Stimulated activated CD4-positive, alpha-beta T cell treated with anti-CD3 and anti-CD28 coated beads, Interleukin-12 subunit alpha, Interleukin-12 subunit beta, amount 100 ng/mL, for 48 hours (primary cell): ENCODE results near the gene CDK19.

Experiments
- DNase-seq, 3 donors: peaks; one replicate each; pipeline ENCODE4 v3.0.0-alpha.2; 2020; ENCODE audit warnings: low read depth in 2 of 3, low spot score in 1 of 3

CDK19 gene

GRCh38 chr6:110662490-110663211, 152.6 kb downstream of the CDK19 start:
- no peak for DNase-seq

DNA sequence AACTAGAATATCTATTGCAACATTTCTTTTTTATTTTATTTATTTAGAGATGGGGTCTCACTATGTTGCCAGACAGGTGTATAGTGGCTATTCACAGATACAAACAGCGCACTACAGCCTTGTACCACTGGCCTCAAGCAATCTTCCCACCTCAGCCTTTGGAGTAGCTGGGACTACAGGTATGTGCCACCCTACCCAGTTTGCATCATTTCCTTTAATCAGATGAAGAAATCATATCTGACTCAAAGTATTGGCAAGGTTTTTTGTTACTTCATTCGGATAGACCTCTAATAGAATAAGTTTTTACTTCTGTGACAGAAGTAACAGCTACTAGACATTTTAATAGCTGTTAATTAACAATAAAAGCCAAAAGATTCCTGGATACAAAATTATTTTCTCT, 153.9 kb downstream of the CDK19 start:
- no peak for DNase-seq

GRCh38 chr6:110660066-110660655, 155.1 kb downstream of the CDK19 start:
- no peak for DNase-seq

DNA sequence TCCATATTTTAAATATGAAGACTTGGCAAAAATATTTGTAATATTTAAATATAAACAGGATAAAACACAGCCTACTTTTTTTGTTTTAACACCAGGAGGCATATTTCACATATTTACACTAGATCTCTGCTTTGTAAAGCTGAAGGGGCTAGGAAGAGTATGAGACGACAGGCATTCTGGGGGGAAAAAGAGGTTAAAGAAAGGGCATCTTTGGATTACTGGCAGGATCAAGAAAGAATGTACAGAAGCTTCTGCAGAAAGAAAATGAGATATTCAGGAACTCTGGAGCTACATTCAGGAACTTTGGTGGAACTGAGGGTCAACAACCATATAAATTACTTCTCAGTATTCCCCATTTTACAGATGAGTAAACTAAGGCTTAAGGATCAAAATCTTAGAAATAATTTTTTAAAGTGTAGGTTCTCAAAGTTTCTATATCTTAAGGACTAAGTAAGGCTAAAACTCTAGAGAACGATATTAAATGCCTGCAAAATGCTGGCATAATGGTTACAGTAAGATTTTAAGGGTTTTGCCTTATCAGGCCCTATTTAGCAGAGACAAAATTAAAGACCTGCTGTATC, 156.5 kb downstream of the CDK19 start:
- no peak for DNase-seq

DNA sequence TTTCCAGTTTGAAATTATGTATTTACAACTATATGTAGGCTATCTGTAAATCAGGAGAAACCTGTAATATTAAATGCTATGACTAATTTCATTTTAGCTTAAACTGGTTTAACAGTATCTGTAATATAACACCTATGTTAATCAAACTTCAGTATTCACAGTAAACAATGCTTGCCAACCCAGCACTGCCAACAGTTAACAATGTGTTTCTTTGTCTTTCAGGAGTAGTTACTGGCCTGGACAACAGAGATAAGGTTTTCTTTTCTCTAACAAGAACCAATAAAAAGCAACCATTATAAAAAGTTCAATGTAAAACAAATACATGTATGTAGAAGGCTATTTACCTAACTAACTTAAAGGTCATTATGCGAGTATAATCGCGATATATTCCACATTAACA, 158.8 kb downstream of the CDK19 start:
- no peak for DNase-seq

GRCh38 chr6:110655821-110656220, 159.4 kb downstream of the CDK19 start:
- DNase-seq = no peak

DNA sequence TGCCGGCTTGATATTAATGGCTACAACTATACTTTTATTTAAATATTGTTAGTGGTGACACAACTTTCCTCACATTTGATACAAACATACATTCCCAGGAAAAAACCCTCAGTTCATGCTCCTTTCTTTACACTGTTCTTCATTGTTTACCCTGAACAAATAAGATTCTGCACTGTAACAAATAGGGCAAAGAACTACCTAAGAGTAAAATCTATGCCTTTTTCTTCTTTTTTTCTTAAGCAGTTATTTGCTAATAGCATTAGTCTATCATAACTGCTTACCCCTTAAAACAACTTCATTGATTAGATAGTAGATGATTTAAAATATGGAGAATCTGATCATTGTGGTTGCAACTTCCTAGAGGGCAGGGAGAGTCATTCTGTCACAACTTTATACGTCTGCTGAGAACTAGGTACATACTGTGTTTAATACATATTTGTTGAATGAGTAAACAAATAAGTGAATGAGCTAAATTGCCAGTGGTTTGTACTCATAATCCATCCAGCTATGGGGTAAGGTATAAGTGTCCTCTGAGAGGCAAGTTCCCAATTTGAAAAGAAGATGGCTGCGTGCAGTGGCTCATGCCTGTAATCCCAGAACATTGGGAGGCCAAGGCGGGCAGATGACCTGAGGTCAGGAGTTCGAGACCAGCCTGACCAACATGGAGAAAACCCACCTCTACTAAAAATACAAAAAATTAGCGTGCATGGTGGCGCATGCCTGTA, 161.0 kb downstream of the CDK19 start:
- no peak for DNase-seq

DNA sequence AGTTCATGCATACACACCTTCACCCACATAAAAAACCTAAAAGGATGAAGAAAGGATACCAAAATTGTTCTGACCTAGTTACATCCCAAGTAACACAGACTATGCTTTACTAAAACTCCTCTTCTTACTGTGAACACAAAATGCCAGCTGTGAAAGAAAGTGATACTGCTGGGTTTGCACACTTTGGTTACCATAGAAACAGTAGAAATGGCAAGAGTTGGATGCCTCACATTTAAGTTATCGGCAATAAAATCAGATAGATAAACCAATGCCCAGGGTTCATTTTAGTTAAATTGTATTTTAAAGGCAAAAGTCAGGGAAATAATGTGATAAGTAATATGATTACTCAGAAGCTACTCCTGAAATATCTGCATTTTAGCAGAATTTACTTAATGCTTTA, 161.9 kb downstream of the CDK19 start:
- DNase-seq = no peak

- DNase-seq = no peak
These were observed 162.7 kb downstream of the CDK19 start for GRCh38 chr6:110652520-110652919.

DNA sequence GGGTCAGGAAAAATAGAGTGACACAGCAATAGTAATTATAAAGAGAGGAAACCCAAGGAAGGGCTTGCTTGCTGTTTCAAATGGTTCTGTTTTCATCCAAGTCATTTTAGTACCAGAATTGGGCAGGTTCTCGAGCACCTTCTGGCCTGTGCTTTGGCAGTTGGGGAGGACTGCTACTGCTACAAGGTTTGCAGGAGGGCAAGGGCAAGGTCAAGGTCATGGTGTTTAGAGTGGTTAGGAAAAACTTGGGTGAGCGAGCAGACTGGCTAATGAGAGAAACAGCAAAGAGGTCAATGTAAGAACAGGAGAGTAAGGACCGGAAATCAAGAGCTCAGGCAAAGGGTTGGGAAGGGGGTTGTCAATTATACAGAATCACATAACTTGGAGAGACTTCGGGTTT, 164.5 kb downstream of the CDK19 start:
- no peak for DNase-seq

- DNase-seq = no peak
These were observed 165.6 kb downstream of the CDK19 start for GRCh38 chr6:110649704-110650103.

DNA sequence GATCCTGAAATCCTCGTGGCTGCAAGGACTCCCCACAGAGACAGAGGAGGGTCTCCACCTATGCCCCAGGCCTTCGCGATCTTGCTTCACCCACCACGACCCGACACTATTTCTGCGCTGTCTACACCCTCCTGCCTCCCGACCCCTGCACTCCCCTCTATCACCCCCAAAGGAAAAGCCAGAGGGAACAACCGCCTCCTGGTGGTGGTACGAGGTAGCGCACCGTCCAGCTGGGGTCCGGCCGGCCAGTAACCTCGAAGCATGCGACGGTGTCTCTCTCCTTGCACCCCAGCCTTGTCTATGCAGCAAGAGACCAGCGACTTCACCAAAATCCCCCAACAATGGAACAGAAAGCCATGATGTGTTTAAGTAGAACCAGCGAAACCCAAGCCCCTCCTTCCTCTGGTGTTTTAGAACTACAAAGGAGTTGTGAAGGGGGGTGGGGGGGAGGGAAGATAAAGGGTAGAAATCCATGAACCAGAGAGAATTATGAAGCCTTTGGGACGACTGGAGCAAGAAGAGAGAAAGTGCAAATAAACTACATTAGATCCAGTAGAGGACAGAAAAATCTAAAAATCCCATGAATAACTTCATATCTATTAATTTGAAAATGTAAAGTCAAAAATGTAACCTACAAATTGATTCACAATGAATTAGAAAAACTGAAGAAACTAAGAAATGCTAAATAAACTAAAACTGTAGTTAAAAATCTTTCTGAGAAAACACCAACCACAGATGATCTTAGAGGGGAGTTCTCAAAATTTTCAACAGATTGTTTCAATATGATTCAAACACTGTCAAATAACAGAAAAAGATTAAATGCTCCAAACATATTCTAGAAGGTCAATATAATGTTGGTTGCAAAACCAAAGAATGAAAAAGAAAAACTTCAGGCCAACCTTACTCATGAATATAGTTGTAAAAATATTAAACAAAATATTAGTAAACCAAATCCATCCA, 168.0 kb downstream of the CDK19 start:
- DNase-seq = no peak

- DNase-seq = no peak
These were observed 168.9 kb downstream of the CDK19 start for GRCh38 chr6:110646419-110646698.

GRCh38 chr6:110645685-110646418, 169.4 kb downstream of the CDK19 start:
- no peak for DNase-seq

- DNase-seq = no peak
These were observed 172.1 kb downstream of the CDK19 start for GRCh38 chr6:110643175-110643574.

GRCh38 chr6:110642711-110643110, 172.6 kb downstream of the CDK19 start:
- no peak for DNase-seq

- DNase-seq = no peak
These were observed 178.5 kb downstream of the CDK19 start for GRCh38 chr6:110636781-110637180.

- no peak for DNase-seq
These were observed 180.2 kb downstream of the CDK19 start for GRCh38 chr6:110635096-110635495.

GRCh38 chr6:110633731-110634213, 181.5 kb downstream of the CDK19 start:
- DNase-seq = no peak

DNA sequence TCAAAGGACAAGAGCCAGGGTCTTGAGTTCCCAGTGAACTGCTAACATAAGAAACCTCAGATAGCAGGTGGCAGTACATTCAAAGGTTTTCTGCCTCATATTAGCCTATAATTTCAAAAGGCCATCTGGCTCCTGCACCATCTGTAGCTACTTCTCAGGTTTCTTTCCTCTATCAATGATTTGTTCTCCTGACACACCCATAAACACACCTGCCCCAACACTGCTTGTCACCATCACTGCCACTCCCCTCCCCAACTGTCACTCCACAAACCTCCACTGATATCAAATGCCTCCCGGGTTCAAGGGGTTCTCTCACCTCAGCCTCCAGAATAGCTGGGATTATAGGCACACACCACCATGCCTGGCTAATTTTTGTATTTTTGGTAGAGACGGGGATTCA, 186.1 kb downstream of the CDK19 start:
- no peak for DNase-seq
